Activated T-helper 1 cell treated with anti-CD3 and anti-CD28 coated beads, Interleukin-2, amount 50 U/mL, for 16 hours (primary cell): ENCODE measurements around the gene SOX1.

Experiments
- DNase-seq, 2 donors: peaks; one replicate each; pipeline ENCODE4 v3.0.0-alpha.2; 2020; ENCODE audit warnings: low read depth in 1 of 2, low spot score in 1 of 2

The SOX1 gene

GRCh38 chr13:112067116-112067741, at the start of gene SOX1:
Gene SOX1, plus strand, starts transcription at chr13:112067149. Its CDS starts 510 bp downstream, at chr13:112067659.
- no peak for DNase-seq

- DNase-seq, result no peak
Measured at GRCh38 chr13:112024577-112024976, 42.4 kb upstream of the SOX1 start.

- DNase-seq, result no peak
Measured at GRCh38 chr13:112027250-112027649, 39.7 kb upstream of the SOX1 start.

- no peak for DNase-seq
Measured at GRCh38 chr13:112028481-112028880, 38.5 kb upstream of the SOX1 start.

- no peak for DNase-seq
Measured at GRCh38 chr13:112029143-112029542, 37.8 kb upstream of the SOX1 start.

GRCh38 chr13:112032186-112032993, 34.6 kb upstream of the SOX1 start:
- DNase-seq, result no peak

GRCh38 chr13:112034231-112034630, 32.7 kb upstream of the SOX1 start:
- DNase-seq, result no peak

GRCh38 chr13:112034846-112035245, 32.1 kb upstream of the SOX1 start:
- DNase-seq, result no peak

GRCh38 chr13:112042496-112042895, 24.5 kb upstream of the SOX1 start:
- DNase-seq, result no peak

GRCh38 chr13:112052213-112052612, 14.7 kb upstream of the SOX1 start:
- DNase-seq, result no peak

- no peak for DNase-seq
Measured at GRCh38 chr13:112053167-112053743, 13.7 kb upstream of the SOX1 start.

- DNase-seq, result no peak
Measured at GRCh38 chr13:112053744-112054615, 13.0 kb upstream of the SOX1 start.

GRCh38 chr13:112054616-112055015, 12.3 kb upstream of the SOX1 start:
- DNase-seq, result no peak

GRCh38 chr13:112055036-112055914, 11.7 kb upstream of the SOX1 start:
- DNase-seq, result no peak

- DNase-seq, result no peak
Measured at GRCh38 chr13:112055915-112056269, 11.1 kb upstream of the SOX1 start.

- DNase-seq, result no peak
Measured at GRCh38 chr13:112056284-112056727, 10.6 kb upstream of the SOX1 start.

GRCh38 chr13:112056739-112057438, 10.1 kb upstream of the SOX1 start:
- DNase-seq, result no peak

GRCh38 chr13:112057439-112057735, 9.6 kb upstream of the SOX1 start:
- DNase-seq, result no peak

- DNase-seq, result no peak
Measured at GRCh38 chr13:112057736-112058518, 9.0 kb upstream of the SOX1 start.
